K562 (cell line): ENCODE measurements around the gene RPS6KA2. TPM values are rescaled to one million over a fixed set of nuclear protein-coding genes. Genes with fewer than 3 reads are reported as not detected.

Experiments
- ATAC-seq: fragments of 200-7000 bp; cut with Tn5 transposase; 3 replicates; pipeline ENCODE4 v1.9.1; 2020; ENCODE audit warnings: moderate library complexity
- BruUV-seq: library from RNA; stranded (reverse); fragments of 400-500 nt; replicated peaks from 2 replicates; lab custom pipeline; 2021; lab: Mats Ljungman, UMichigan
- CTCF ChIA-PET: fragments of 300-600 bp; formaldehyde crosslinking; extraction: SDS; loops from one replicate; lab custom pipeline; 2021; ENCODE audit warnings: low intra/inter-chr PET ratio; lab: Yijun Ruan, JAX
- POLR2A ChIA-PET: fragments of 300-600, 350-650 bp; sonication (Branson Sonifier 250); formaldehyde crosslinking; extraction: SDS; loops from one replicate; lab custom pipeline; 2021; ENCODE audit warnings: antibody characterized with exemption, inconsistent platforms; lab: Yijun Ruan, JAX
- DNase-seq, 4 experiments: peaks; one replicate each; pipeline versions ENCODE4 v3.0.0 to v3.0.0-alpha.2; 2011 to 2018; ENCODE audit warnings: low spot score in 3 of 4, mixed read lengths in 3 of 4; ENCODE audit errors: extremely low read depth in 1 of 4
- FAIRE-seq: peaks from 2 replicates; lab custom pipeline; 2011; peaks lifted over from hg19 to GRCh38; lab: Jason Lieb, UNC
- H2AFZ ChIP-seq: 2 replicates; pipeline ENCODE4 v1.6.0; 2011; ENCODE audit warnings: low read depth, low read length, control low read depth, inconsistent platforms
- H3K27ac ChIP-seq: fragments of 200-600 bp; 3 replicates; pipeline ENCODE4 v1.8.0; 2011; ENCODE audit warnings: low read depth, mild to moderate bottlenecking, control low read depth, inconsistent platforms, low read length, moderate library complexity, mixed read lengths; ENCODE audit errors: extremely low read depth
- H3K27me3 ChIP-seq, 2 experiments: fragments of 300-600 bp in 1 of 2; 2 replicates in 1 of 2; 3 replicates in 1 of 2; pipeline versions ENCODE4 v1.6.0 to v1.8.0; 2011; ENCODE audit warnings: inconsistent platforms in 2 of 2, low read length in 2 of 2, mild to moderate bottlenecking in 1 of 2, mixed read lengths in 1 of 2, moderate library complexity in 1 of 2; ENCODE audit not compliant: control insufficient read depth in 2 of 2, insufficient read depth in 2 of 2
- H3K36me3 ChIP-seq: fragments of 300-600 bp; 3 replicates; pipeline ENCODE4 v1.8.0; 2011; ENCODE audit warnings: mild to moderate bottlenecking, low read length, inconsistent platforms; ENCODE audit not compliant: control insufficient read depth, insufficient read depth
- H3K4me1 ChIP-seq, 2 experiments: fragments of 200-600 bp in 1 of 2; replicated peaks in 1 of 2; 2 replicates in 1 of 2; 3 replicates in 1 of 2; pipeline versions ENCODE4 v1.5.1 to v1.8.0; 2011; ENCODE audit warnings: inconsistent platforms in 2 of 2, low read length in 2 of 2, mild to moderate bottlenecking in 1 of 2, mixed read lengths in 1 of 2, moderate library complexity in 1 of 2; ENCODE audit not compliant: control insufficient read depth in 2 of 2, insufficient read depth in 2 of 2
- H3K4me2 ChIP-seq: 2 replicates; pipeline ENCODE4 v1.6.1; 2011; ENCODE audit warnings: low read length, control low read depth, inconsistent platforms, mixed read lengths; ENCODE audit not compliant: insufficient read depth
- H3K4me3 ChIP-seq: fragments of 200-600 bp; sonication (generic), shearing (Covaris generic); 2 replicates; pipeline ENCODE4 v1.5.1; 2016; ENCODE audit warnings: control low read depth, inconsistent platforms
- H3K79me2 ChIP-seq: fragments of 200-600 bp; 3 replicates; pipeline ENCODE4 v1.8.0; 2011; ENCODE audit warnings: low read length, inconsistent platforms; ENCODE audit not compliant: control insufficient read depth, insufficient read depth
- H3K9ac ChIP-seq, 2 experiments: 2 replicates each; pipeline versions ENCODE4 v1.6.0 to v1.6.1; 2011; ENCODE audit warnings: low read depth in 2 of 2, low read length in 2 of 2, control low read depth in 1 of 2, inconsistent platforms in 1 of 2, mild to moderate bottlenecking in 1 of 2, mixed read lengths in 1 of 2; ENCODE audit not compliant: insufficient read depth in 1 of 2
- H3K9me1 ChIP-seq: one replicate; pipeline ENCODE4 v1.6.0; 2011; ENCODE audit warnings: inconsistent platforms, mild to moderate bottlenecking, low read length, moderate library complexity; ENCODE audit not compliant: control insufficient read depth, insufficient read depth
- H3K9me3 ChIP-seq: replicated peaks from 2 replicates; pipeline ENCODE4 v1.5.1; 2011; ENCODE audit warnings: low read depth, low read length, inconsistent platforms; ENCODE audit not compliant: control insufficient read depth, insufficient read depth
- H4K20me1 ChIP-seq: replicated peaks from 2 replicates; pipeline ENCODE4 v1.6.1; 2011; ENCODE audit warnings: low read length, inconsistent platforms, mixed read lengths; ENCODE audit not compliant: control insufficient read depth, insufficient read depth
- BDP1 ChIP-seq: IDR thresholded peaks from 3 replicates; pipeline ENCODE4 v1.6.1; 2011; ENCODE audit not compliant: insufficient read length, insufficient read depth
- CBX1 ChIP-seq: sonication (generic); IDR thresholded peaks from 2 replicates; pipeline ENCODE4 v1.6.1; 2016; ENCODE audit warnings: antibody characterized with exemption, low read depth, mild to moderate bottlenecking
- CHCHD3 ChIP-seq: fragments of 250-450 bp; sonication (Bioruptor Pico); IDR thresholded peaks from 2 replicates; pipeline ENCODE4 v2.1.2; 2022; ENCODE audit warnings: mild to moderate bottlenecking
- JUN ChIP-seq, 2 experiments: sonication (generic) in 1 of 2; formaldehyde crosslinking in 1 of 2; IDR thresholded peaks; 2 replicates each; pipeline versions ENCODE4 v1.6.1 to v1.8.0; 2012 to 2022; ENCODE audit warnings: borderline replicate concordance in 2 of 2, mild to moderate bottlenecking in 2 of 2, improper control_type of control experiment in 1 of 2, low read depth in 1 of 2, low read length in 1 of 2, missing genetic modification reagents in 1 of 2
- MNT ChIP-seq, 2 experiments: fragments of 450-650 bp; conservative IDR thresholded peaks; 2 replicates each; pipeline ENCODE4 v1.6.1; 2017; ENCODE audit warnings: mild to moderate bottlenecking in 2 of 2, moderate library complexity in 2 of 2
- POLR2B ChIP-seq: fragments of 450-650 bp; IDR thresholded peaks from 2 replicates; pipeline ENCODE4 v1.6.1; 2018; ENCODE audit warnings: low read depth; ENCODE audit not compliant: partially characterized antibody
- PRDM10 ChIP-seq: fragments of 450-650 bp; IDR thresholded peaks from 2 replicates; pipeline ENCODE4 v1.6.1; 2018; ENCODE audit not compliant: partially characterized antibody
- PYGO2 ChIP-seq: fragments of 450-650 bp; IDR thresholded peaks from 2 replicates; pipeline ENCODE4 v1.6.1; 2016; ENCODE audit warnings: mild to moderate bottlenecking, missing genetic modification characterization, moderate library complexity, missing compliant biosample characterization
- STAT5B ChIP-seq: fragments of 250-450 bp; sonication (Bioruptor Pico); IDR thresholded peaks from 2 replicates; pipeline ENCODE4 v1.8.0; 2021; ENCODE audit warnings: mild to moderate bottlenecking, inconsistent platforms
- TRIM28 ChIP-seq: fragments of 450-650 bp; IDR thresholded peaks from 2 replicates; pipeline ENCODE4 v1.6.1; 2017
- ZNF384 ChIP-seq: IDR thresholded peaks from 2 replicates; pipeline ENCODE4 v1.6.1; 2012; ENCODE audit warnings: low read depth, low read length, improper control_type of control experiment
- ZNF436 ChIP-seq: fragments of 250-450, 450-650 bp; sonication (Bioruptor Pico); formaldehyde crosslinking; IDR thresholded peaks from 2 replicates; pipeline ENCODE4 v1.7.0; 2020; ENCODE audit warnings: mild to moderate bottlenecking
- ZNF699 ChIP-seq: fragments of 250-450 bp; sonication (Bioruptor Pico); IDR thresholded peaks from 2 replicates; pipeline ENCODE4 v1.8.0; 2021; ENCODE audit warnings: mild to moderate bottlenecking, moderate library complexity; ENCODE audit not compliant: insufficient replicate concordance
- ZNF780A ChIP-seq: fragments of 250-450 bp; sonication (Bioruptor Pico); IDR thresholded peaks from 2 replicates; pipeline ENCODE4 v1.5.0; 2021; ENCODE audit warnings: mild to moderate bottlenecking
- WGBS: fragments of 100-300 bp; shearing (Covaris generic); methylation state at CpG from one replicate; pipeline ENCODE4 v1.1.6; 2016; ENCODE audit warnings: low coverage, mixed read lengths; ENCODE audit not compliant: insufficient coverage; ENCODE audit errors: missing lambda C conversion rate; 5-methylcytosine and 5-hydroxymethylcytosine counted together
- in situ Hi-C: fragments of 300-500 bp; cut with MboI; formaldehyde crosslinking; loops from 4 replicates; pipeline ENCODE4 v1.15.0; 2018; ENCODE audit warnings: inconsistent platforms, mixed read lengths
- intact Hi-C: fragments of 100-400 bp; cut with micrococcal nuclease; formaldehyde crosslinking; loops from 2 replicates; pipeline ENCODE4 v1.14.2; 2022
- polyA plus RNA-seq, 8 experiments: library from polyadenylated mRNA; depleted of rRNA in 4 of 8; stranded (reverse) in 5 of 8; unstranded in 3 of 8; fragments of >200 nt; fragmentation: Nextera tagmentation in 2 of 8; fragmentation: Illumina TruSeq in 1 of 8; extraction: Ambion mirVana in 2 of 8; extraction: Trizol in 1 of 8; gene quantifications; 2 replicates each; pipeline versions ENCODE4 v1.2.1 to v1.2.3, GENCODE V29; 2011 to 2014; ENCODE audit warnings: inconsistent platforms in 1 of 8, missing spikeins in 1 of 8
- total RNA-seq, 7 experiments: library from RNA; depleted of rRNA in 6 of 7; stranded (reverse); fragments of >200 nt in 6 of 7; fragmentation: Illumina TruSeq in 2 of 7; extraction: Trizol in 2 of 7; gene quantifications; 2 replicates each; pipeline versions ENCODE4 v1.2.1 to v1.2.3, GENCODE V29; 2011 to 2021; ENCODE audit warnings: low replicate concordance in 1 of 7
- TF ChIP-seq, protein P1 (sequence below): sonication (generic); formaldehyde crosslinking; IDR thresholded peaks from 2 replicates; pipeline ENCODE4 v1.8.0; 2022; ENCODE audit warnings: missing genetic modification reagents, mild to moderate bottlenecking, borderline replicate concordance

The RPS6KA2 gene
- total and polyA plus RNA-seq, 9 of the 15 experiments (the other 6 are each of a cell fraction or from before 2014, with no cell fraction given): 0.29 to 1.00 (median 0.53) TPM

DNA sequence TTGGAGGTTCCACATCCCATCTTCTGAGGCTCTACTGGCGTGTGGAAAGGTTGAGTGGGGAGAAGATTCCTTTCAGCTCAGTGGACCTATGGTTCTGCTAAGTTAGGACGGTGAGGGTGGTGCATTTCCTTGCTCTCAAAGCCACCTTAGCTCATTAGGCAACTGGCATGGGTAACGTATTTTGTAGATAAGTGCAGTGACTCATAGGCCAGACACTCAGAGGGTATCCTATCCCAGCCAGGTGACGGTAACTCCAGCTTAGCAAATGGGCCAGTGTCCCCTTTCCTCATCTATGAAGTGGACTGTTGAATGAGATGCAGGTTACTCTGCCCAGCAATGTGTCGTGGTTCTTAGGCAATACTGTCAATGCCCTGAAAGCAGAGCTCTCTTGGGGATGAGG lies 3.7 kb downstream of the RPS6KA2 start:
- no peak for ATAC-seq
- ChIA-PET CTCF (no interaction called here), POLR2A (interaction anchor here (1.1 kb wide), 1 partner anchor 11 kb away, joined by 3 read pairs; no protein-coding TSS in a partner anchor)
- no peak overlapping the region for H3K4me2 ChIP-seq
- H2AFZ ChIP-seq: no peak overlapping the region
- H4K20me1 ChIP-seq: no peaks in the 10 kb centered on the region
- in situ Hi-C loops: no loop called here
- H3K27ac ChIP-seq: no peak overlapping the region
- no peak for FAIRE-seq
- no peak for DNase-seq
- WGBS: 4% methylated on average over 5 of the region's 5 CpGs
- H3K27me3 ChIP-seq: peaks cover 13 to 35% of the 10 kb centered on the region in 2 experiments
- intact Hi-C loops: no loop called here
- no peaks in the 10 kb centered on the region for H3K79me2 ChIP-seq
- no TSS peak for BruUV-seq
- peaks cover 2 to 21% of the 10 kb centered on the region in 2 experiments; a peak in 2 of 5 replicates for H3K4me1 ChIP-seq
- no peak overlapping the region for H3K4me3 ChIP-seq
- no peaks in the 10 kb centered on the region for H3K9me1 ChIP-seq
- no peaks in the 10 kb centered on the region for H3K9me3 ChIP-seq
- H3K9ac ChIP-seq: no peak overlapping the region
- H3K36me3 ChIP-seq: no peaks in the 10 kb centered on the region
- TF ChIP-seq ZNF384 (no peak), ZNF436 (CRISPR knock-in tag) (no peak), PYGO2 (no peak), BDP1 (no peak), JUN (IDR thresholded peaks at IDR 0.05; ENCODE audit: borderline replicate concordance, low read depth, low read length) (no peak), JUN (CRISPR knock-in tag; IDR thresholded peaks at IDR 0.05; ENCODE audit: borderline replicate concordance) (no peak), CHCHD3 (CRISPR knock-in tag) (no peak), POLR2B (no peak), ZNF699 (CRISPR knock-in tag) (no peak), TRIM28 (no peak), CBX1 (no peak), PRDM10 (no peak), MNT (conservative IDR thresholded peaks at IDR 0.05) (no peak), ZNF780A (no peak), STAT5B (CRISPR knock-in tag) (no peak)
- TF ChIP-seq, protein P1, sequence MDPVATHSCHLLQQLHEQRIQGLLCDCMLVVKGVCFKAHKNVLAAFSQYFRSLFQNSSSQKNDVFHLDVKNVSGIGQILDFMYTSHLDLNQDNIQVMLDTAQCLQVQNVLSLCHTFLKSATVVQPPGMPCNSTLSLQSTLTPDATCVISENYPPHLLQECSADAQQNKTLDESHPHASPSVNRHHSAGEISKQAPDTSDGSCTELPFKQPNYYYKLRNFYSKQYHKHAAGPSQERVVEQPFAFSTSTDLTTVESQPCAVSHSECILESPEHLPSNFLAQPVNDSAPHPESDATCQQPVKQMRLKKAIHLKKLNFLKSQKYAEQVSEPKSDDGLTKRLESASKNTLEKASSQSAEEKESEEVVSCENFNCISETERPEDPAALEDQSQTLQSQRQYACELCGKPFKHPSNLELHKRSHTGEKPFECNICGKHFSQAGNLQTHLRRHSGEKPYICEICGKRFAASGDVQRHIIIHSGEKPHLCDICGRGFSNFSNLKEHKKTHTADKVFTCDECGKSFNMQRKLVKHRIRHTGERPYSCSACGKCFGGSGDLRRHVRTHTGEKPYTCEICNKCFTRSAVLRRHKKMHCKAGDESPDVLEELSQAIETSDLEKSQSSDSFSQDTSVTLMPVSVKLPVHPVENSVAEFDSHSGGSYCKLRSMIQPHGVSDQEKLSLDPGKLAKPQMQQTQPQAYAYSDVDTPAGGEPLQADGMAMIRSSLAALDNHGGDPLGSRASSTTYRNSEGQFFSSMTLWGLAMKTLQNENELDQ (CRISPR knock-in tag): no peak
